ENCODE measurements around the gene CA10.

The CA10 gene

GRCh38 chr17:51946311-51946710 lies 212.2 kb downstream of the CA10 start:
- ATAC-seq: no peak

- no peak for ATAC-seq
Observed at GRCh38 chr17:51941272-51941671, 217.2 kb downstream of the CA10 start.

GRCh38 chr17:51937264-51937663 lies 221.2 kb downstream of the CA10 start:
- no peak for ATAC-seq

- ATAC-seq: no peak
Observed at GRCh38 chr17:51935477-51935876, 223.0 kb downstream of the CA10 start.

GRCh38 chr17:51933647-51934046 lies 224.9 kb downstream of the CA10 start:
- no peak for ATAC-seq

- no peak for ATAC-seq
Observed at GRCh38 chr17:51926448-51926847, 232.1 kb downstream of the CA10 start.

- no peak for ATAC-seq
Observed at GRCh38 chr17:51921500-51921899, 237.0 kb downstream of the CA10 start.

GRCh38 chr17:51914577-51914976 lies 243.9 kb downstream of the CA10 start:
- no peak for ATAC-seq

- no peak for ATAC-seq
Observed at GRCh38 chr17:51913491-51914205, 244.9 kb downstream of the CA10 start.

- no peak for ATAC-seq
Observed at GRCh38 chr17:51912939-51913338, 245.6 kb downstream of the CA10 start.

GRCh38 chr17:51911237-51911636 lies 247.3 kb downstream of the CA10 start:
- ATAC-seq: no peak

- ATAC-seq: no peak
Observed at GRCh38 chr17:51909971-51910370, 248.5 kb downstream of the CA10 start.

- ATAC-seq: no peak
Observed at GRCh38 chr17:51908841-51909537, 249.5 kb downstream of the CA10 start.

GRCh38 chr17:51907041-51907440 lies 251.5 kb downstream of the CA10 start:
- no peak for ATAC-seq

- ATAC-seq: no peak
Observed at GRCh38 chr17:51904379-51904778, 254.1 kb downstream of the CA10 start.

GRCh38 chr17:51901242-51901641 lies 257.3 kb downstream of the CA10 start:
- no peak for ATAC-seq

GRCh38 chr17:51891936-51892335 lies 266.6 kb downstream of the CA10 start:
- no peak for ATAC-seq

- ATAC-seq: no peak
Observed at GRCh38 chr17:51890710-51891109, 267.8 kb downstream of the CA10 start.

GRCh38 chr17:51888816-51889215 lies 269.7 kb downstream of the CA10 start:
- no peak for ATAC-seq

- ATAC-seq: no peak
Observed at GRCh38 chr17:51876986-51877385, 281.5 kb downstream of the CA10 start.

- no peak for ATAC-seq
Observed at GRCh38 chr17:51873302-51873701, 285.2 kb downstream of the CA10 start.

GRCh38 chr17:51869387-51869786 lies 289.1 kb downstream of the CA10 start:
- no peak for ATAC-seq

GRCh38 chr17:51860954-51861561 lies 297.5 kb downstream of the CA10 start:
- ATAC-seq: no peak

GRCh38 chr17:51857052-51857597 lies 301.4 kb downstream of the CA10 start:
- no peak for ATAC-seq
